ENCODE measurements around the gene AHRR.

AHRR gene

GRCh38 chr5:392431-392988 is 71.0 kb downstream of the AHRR start:
- H3K4me3 ChIP-seq (ENCODE audit: severe bottlenecking), result no peak overlapping the region
- no peaks in the 10 kb centered on the region for H3K27me3 ChIP-seq (ENCODE audit: insufficient read depth, poor library complexity, severe bottlenecking)
- no peak for TF ChIP-seq CTCF (IDR thresholded peaks at IDR 0.05; ENCODE audit: poor library complexity, severe bottlenecking)
- H3K27ac ChIP-seq (ENCODE audit: poor library complexity, severe bottlenecking), result no peak overlapping the region
- ATAC-seq (ENCODE audit: low read depth) (peak; percentile 47), DNase-seq (ENCODE audit: low spot score) (peak; percentile 57)
- no peaks in the 10 kb centered on the region for H3K9me3 ChIP-seq (ENCODE audit: severe bottlenecking)
- no peaks in the 10 kb centered on the region for H3K36me3 ChIP-seq (ENCODE audit: low read depth)
- peaks cover 5% of the 10 kb centered on the region for H3K4me1 ChIP-seq (ENCODE audit: insufficient read depth, poor library complexity, severe bottlenecking)

DNA sequence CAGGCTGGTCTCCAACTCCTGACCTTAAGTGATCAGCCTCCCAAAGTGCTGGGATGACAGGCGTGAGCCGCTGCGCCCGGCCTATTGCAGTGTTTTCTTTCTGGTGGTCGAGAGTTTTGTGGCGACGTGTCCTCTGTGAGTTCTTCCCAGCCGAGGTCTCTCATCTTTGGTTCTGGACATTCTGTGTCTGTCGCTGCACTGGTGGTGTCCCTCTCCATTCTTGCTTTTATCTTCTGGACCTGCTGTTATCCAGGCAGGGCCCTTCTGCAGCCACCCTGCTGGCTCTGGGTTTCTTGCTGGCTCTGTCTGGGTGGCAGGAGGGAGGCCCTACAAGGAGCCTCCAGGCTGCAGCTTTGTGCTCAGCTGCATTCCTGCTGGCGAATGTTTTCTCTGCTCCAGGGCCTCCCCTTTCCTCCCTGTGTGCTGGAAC is 72.3 kb downstream of the AHRR start:
- H3K27me3 ChIP-seq (ENCODE audit: insufficient read depth, poor library complexity, severe bottlenecking), result no peaks in the 10 kb centered on the region
- ATAC-seq (ENCODE audit: low read depth) (no peak), DNase-seq (ENCODE audit: low spot score) (peak; percentile 41)
- no peak overlapping the region for H3K4me3 ChIP-seq (ENCODE audit: severe bottlenecking)
- no peak overlapping the region for H3K27ac ChIP-seq (ENCODE audit: poor library complexity, severe bottlenecking)
- H3K36me3 ChIP-seq (ENCODE audit: low read depth), result no peaks in the 10 kb centered on the region
- TF ChIP-seq CTCF (IDR thresholded peaks at IDR 0.05; ENCODE audit: poor library complexity, severe bottlenecking), result no peak
- H3K9me3 ChIP-seq (ENCODE audit: severe bottlenecking), result no peaks in the 10 kb centered on the region
- H3K4me1 ChIP-seq (ENCODE audit: insufficient read depth, poor library complexity, severe bottlenecking), result peaks cover 5% of the 10 kb centered on the region

- H3K27me3 ChIP-seq (ENCODE audit: insufficient read depth, poor library complexity, severe bottlenecking), result no peaks in the 10 kb centered on the region
- TF ChIP-seq CTCF (IDR thresholded peaks at IDR 0.05; ENCODE audit: poor library complexity, severe bottlenecking), result no peak
- peaks cover 5% of the 10 kb centered on the region for H3K4me1 ChIP-seq (ENCODE audit: insufficient read depth, poor library complexity, severe bottlenecking)
- ATAC-seq (ENCODE audit: low read depth), result no peak
- no peak overlapping the region for H3K4me3 ChIP-seq (ENCODE audit: severe bottlenecking)
- DNase-seq (ENCODE audit: low spot score), result no peak
- H3K9me3 ChIP-seq (ENCODE audit: severe bottlenecking), result no peaks in the 10 kb centered on the region
- no peak overlapping the region for H3K27ac ChIP-seq (ENCODE audit: poor library complexity, severe bottlenecking)
- no peaks in the 10 kb centered on the region for H3K36me3 ChIP-seq (ENCODE audit: low read depth)
These were observed 73.2 kb downstream of the AHRR start for GRCh38 chr5:394671-395155.

GRCh38 chr5:395156-395920 is 73.8 kb downstream of the AHRR start:
- ATAC-seq (ENCODE audit: low read depth), result peak; percentile 56
- Histone ChIP-seq H3K9me3 (ENCODE audit: severe bottlenecking) (no peaks in the 10 kb centered on the region), H3K27me3 (ENCODE audit: insufficient read depth, poor library complexity, severe bottlenecking) (peaks cover 5% of the 10 kb centered on the region), H3K36me3 (ENCODE audit: low read depth) (no peaks in the 10 kb centered on the region), H3K27ac (ENCODE audit: poor library complexity, severe bottlenecking) (no peak overlapping the region), H3K4me1 (ENCODE audit: insufficient read depth, poor library complexity, severe bottlenecking) (peaks cover 5% of the 10 kb centered on the region), H3K4me3 (ENCODE audit: severe bottlenecking) (no peak overlapping the region)
- peak; percentile 62 for DNase-seq (ENCODE audit: low spot score)
- TF ChIP-seq CTCF (IDR thresholded peaks at IDR 0.05; ENCODE audit: poor library complexity, severe bottlenecking), result no peak

Data from RWPE2 (cell line).